K562 treated with DMSO at 1 percent for 24 hours (cell line): ENCODE data around the gene COX10. TPM values are rescaled to one million over a fixed set of nuclear protein-coding genes. Genes with fewer than 3 reads are reported as not detected.

ENCODE experiments used
- total RNA-seq: library from RNA; unstranded; fragments of 300-600 nt; gene quantifications from 2 replicates; pipeline ENCODE4 v1.2.3, GENCODE V29; 2022; ENCODE audit warnings: low read depth; ENCODE audit not compliant: insufficient read depth

COX10 gene
- 10.9 and 11.5 TPM in 2 replicates for total RNA-seq

DNA sequence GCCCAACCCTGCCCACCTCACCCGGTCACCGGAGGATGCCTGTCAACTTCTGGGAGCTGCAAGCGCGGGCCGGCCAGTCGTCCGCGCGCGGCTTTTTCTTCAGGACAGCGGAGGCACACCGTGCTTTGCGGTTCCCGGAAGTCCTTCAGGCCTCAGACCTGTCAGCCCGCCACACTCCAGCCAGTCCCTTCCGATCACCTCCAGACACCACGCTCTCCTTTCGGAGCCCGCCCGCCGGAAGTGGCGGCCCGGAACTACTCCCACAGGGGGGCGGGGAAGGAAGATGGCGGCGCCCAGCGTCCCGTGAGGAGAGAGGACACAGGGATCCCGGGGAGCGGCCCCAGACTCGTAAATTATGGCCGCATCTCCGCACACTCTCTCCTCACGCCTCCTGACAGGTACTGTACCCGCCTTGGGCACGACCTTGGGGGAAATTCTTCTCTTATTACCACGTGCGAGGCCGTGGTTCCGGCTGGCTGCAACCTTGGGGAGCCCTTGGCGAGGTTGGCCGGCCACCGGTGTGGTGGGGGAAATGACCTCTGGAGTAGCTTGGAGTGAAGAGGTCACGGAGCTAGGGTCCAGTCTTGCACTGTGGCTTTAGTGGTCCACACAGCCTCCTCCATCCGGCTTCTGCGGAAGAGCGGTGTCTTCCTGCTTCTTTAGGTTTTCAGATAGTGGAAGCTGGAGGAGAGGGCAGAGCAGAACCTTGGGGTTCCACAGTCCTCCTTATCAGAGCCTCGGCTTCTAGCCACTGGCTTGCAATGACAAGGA lies at the start of gene COX10:
TSS of gene COX10 (plus strand) at position 254 of the 771 bp plus-strand sequence. CDS start at position 356, 102 bp downstream.

DNA sequence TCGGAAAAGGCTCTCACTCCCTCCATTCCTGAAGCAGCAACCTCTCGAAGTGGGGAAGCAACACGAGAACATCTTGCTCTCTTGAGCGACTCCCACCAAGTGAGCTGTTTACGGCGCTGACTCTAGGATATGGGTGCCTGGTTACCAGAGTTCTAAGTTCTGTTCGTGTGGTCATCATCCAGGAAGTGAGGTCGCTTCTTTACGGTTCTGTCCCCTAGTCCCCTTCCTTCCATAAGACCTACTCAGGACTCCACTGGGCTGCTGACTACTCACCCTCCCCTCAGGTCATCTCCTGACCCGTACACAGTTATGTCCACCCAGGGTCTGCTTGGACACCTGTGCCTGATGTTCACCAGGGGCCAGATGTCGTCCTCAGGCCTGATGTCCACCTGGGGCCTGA lies 167.5 kb downstream of the COX10 start, which contains the start of gene CDRT15:
TSS of gene CDRT15 (minus strand) at position 101 of the 400 bp plus-strand sequence. CDS start at position 72, 29 bp downstream.

Other genes starting within 250 kb of the COX10 start
- gene CDRT15, start 167.4 kb downstream of the COX10 start, total RNA-seq = not detected in 2 replicates
- 8.6 and 10.2 TPM in 2 replicates for gene HS3ST3B1, start 231.6 kb downstream of the COX10 start, total RNA-seq